ENCODE measurements around the gene PALD1. TPM values are rescaled to one million over a fixed set of nuclear protein-coding genes. Genes with fewer than 3 reads are reported as not detected.

PALD1 gene
- 1 to 10 TPM in 2 of 3 donors, under 1 TPM in 1; 0.90 to 2.6 (median 1.3) TPM for total RNA-seq

DNA sequence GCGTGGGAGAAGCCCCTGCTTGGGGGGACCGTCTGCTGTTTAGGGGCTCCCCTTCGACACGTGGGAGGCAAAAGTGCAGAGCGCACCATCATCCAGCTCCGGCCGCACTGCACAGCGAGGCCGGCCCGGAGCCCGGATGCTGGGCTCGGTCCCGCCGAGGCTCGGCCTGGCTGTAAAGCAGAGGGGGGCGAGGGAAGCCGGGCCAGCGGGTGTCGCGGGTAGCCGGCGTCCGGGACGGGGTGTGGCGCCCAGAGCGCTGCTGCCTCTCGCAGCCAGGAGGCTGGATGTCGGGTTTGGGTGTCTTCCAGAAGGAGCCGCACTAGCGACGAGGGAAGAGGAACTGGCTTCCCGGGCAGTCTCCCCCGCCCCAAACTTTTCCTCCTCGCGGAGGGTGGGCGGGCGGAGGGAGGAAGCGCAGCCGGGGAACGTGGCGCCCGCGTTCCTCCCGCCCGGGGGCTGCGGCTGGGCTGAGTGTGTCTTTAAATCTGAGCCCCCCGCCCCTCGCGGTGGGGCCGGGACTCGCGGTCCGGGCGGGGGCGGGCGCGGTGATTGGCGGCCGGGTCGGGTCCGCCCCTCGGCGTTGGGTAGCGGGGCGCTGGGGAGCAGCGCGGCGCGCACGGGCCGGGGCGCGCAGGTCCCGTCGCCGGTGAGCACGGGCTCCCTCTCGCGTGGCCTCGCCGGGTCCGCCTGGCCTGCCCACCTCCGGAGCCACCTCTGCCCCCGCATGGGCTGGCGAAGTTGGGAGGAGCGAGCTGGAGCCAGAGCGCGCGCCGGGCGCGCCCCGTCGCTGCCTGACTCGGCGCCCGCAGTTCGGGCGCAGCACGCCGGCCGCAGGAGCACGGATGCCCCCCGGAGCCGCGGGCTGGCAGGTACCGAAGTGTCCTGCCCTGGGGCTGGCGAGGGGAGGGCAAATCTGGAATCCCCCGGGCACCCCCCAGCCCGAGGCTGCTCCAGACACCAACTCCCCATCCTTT lies at the start of gene PALD1:
Gene PALD1, plus strand, starts transcription at position 577 of the 974 bp plus-strand sequence. CDS start 47,185 bp downstream, outside the sequence.
- peak within 1 kb of the TSS; percentile 82 for H3K4me3 Mint-ChIP-seq
- no peaks in the 10 kb centered on the region for H3K36me3 Mint-ChIP-seq (ENCODE audit: insufficient read depth)
- H3K9me3 Mint-ChIP-seq = no peaks in the 10 kb centered on the region
- ATAC-seq (peak; percentile 44 to 48), DNase-seq (peak; percentile 38)
- peaks cover 53% of the 10 kb centered on the region for H3K4me1 Mint-ChIP-seq (ENCODE audit: low read depth)
- peaks cover 3% of the 10 kb centered on the region for H3K27me3 Mint-ChIP-seq (ENCODE audit: low read depth)

DNA sequence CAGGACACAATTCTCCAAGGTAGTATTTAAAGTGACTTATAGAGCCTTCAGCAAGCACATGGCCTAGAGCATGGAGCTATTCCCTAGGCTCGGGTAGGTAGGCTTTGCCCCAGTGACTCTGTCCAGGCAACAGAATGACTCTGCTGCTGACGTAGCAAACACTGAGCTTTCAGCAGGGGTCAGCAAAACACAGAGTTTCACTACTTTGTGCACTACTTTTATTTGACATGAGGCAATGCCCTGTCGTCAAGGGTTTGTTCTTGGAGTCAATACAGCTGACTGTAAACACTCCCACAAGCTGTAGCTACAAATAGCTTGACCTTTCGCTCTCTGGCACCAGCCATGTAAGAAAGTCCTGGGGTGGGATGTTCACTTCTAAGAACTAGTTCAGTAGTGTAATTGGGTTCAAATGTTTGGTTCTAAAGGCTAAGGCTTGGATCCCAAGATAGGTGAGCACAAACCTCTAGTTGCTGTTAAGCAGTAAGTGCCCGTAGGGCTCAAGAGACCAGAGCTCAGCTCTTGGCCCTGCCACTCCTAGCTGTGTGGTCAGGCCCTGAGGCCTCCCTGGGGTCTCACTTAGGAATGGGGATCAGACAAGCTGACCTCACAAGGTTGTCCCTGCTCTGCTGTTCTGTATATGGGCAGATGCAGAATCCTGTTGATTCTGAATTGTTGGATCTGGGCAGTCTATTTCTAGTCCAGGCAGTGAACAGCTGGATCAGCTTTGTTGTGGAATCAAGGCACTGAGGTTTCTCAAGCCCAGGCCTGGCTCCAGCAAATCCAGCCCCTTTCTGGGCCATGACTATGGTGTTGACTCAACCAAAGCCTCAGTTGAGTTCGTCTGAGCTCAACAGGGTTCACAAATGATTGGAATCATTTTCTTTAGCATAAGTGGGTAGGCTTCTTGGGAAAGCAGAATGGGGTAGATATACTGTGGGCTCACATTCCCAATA lies 47.8 kb upstream of the PALD1 start:
- peaks cover 3% of the 10 kb centered on the region for H3K36me3 Mint-ChIP-seq (ENCODE audit: insufficient read depth)
- ATAC-seq (no peak), DNase-seq (no peak)
- H3K9me3 Mint-ChIP-seq = no peaks in the 10 kb centered on the region
- H3K4me1 Mint-ChIP-seq (ENCODE audit: low read depth) = peaks cover 35% of the 10 kb centered on the region
- H3K27me3 Mint-ChIP-seq (ENCODE audit: low read depth) = no peaks in the 10 kb centered on the region
- no peak overlapping the region for H3K4me3 Mint-ChIP-seq

GRCh38 chr10:70432101-70432500 lies 46.5 kb upstream of the PALD1 start:
- ATAC-seq (no peak), DNase-seq (no peak)
- Mint-ChIP-seq H3K9me3 (no peaks in the 10 kb centered on the region), H3K36me3 (ENCODE audit: insufficient read depth) (peaks cover 3% of the 10 kb centered on the region), H3K4me3 (peak overlapping the region; percentile 55), H3K27me3 (ENCODE audit: low read depth) (no peaks in the 10 kb centered on the region), H3K4me1 (ENCODE audit: low read depth) (peaks cover 35% of the 10 kb centered on the region)

- Mint-ChIP-seq H3K36me3 (ENCODE audit: insufficient read depth) (peaks cover 3% of the 10 kb centered on the region), H3K4me1 (ENCODE audit: low read depth) (peaks cover 35% of the 10 kb centered on the region), H3K27me3 (ENCODE audit: low read depth) (no peaks in the 10 kb centered on the region), H3K9me3 (no peaks in the 10 kb centered on the region), H3K4me3 (peak overlapping the region; percentile 55)
- no peak for DNase-seq
- no peak for ATAC-seq
Observed at GRCh38 chr10:70432561-70433263, 45.9 kb upstream of the PALD1 start.

GRCh38 chr10:70433581-70434280 lies 44.8 kb upstream of the PALD1 start:
- Mint-ChIP-seq H3K4me3 (no peak overlapping the region), H3K36me3 (ENCODE audit: insufficient read depth) (no peaks in the 10 kb centered on the region), H3K4me1 (ENCODE audit: low read depth) (peaks cover 35% of the 10 kb centered on the region), H3K9me3 (no peaks in the 10 kb centered on the region), H3K27me3 (ENCODE audit: low read depth) (peaks cover 5% of the 10 kb centered on the region)
- DNase-seq (no peak), ATAC-seq (no peak)

DNA sequence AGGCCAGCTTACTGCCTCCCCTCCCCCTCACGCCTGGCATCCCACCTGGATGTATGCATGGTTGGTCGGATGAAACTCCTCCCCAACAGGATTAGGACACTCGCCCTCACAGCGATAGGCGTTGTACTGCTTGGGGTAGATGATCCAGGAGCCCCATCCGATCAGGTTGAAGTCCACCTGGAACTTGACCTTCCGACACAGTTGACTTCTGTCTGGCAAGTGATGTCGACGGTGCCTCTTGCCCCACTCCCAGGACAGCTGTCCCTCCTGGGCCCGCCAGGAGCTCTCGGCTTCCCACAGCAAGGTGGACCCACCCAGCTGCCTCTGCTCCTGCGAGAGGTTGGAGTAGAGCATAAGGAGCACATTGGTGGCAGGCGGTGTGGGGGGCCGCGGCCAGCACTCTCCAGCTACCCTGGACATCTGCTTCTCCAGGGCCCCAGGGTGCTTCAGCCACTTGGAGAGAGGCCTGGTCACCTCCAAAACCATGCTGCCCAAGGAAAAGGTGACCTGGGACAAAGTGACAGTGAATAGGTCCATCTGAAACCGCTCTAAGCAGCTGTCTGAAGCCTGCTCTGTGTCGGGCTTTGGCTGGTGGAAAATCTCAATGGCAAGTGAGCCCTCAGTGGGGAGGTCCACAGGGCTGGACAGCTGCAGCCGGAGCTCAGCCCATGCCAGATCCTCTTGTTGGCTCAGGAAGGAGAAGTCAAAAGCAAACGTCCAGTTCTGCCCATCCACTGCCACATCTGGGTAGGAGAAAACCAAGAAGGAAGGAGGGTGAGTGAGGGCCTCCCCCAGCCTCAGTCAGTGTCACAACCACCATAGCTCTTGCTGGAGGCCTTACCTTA lies 43.1 kb upstream of the PALD1 start:
- Mint-ChIP-seq H3K9me3 (no peaks in the 10 kb centered on the region), H3K27me3 (ENCODE audit: low read depth) (peaks cover 18% of the 10 kb centered on the region)

DNA sequence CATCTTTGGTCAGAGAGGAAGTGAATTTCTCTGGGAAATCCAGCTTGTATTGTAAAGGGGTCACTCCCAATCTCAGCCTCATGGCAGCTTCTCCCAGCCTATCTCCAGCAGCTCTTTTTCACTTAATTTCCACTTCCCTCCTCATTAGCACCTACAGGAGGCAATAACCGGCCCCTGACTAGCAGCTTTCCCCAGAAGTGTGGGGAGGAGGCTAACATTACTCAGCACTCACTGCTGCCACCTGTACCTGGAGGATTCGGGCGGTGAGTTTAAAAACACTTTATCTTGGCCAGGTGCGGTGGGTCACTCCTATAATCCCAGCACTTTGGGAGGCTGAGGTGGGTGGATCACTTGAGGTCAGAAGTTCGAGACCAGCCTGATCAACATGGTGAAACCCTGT lies 40.8 kb upstream of the PALD1 start:
- DNase-seq (no peak), ATAC-seq (no peak)
- no peaks in the 10 kb centered on the region for H3K9me3 Mint-ChIP-seq
- peaks cover 38% of the 10 kb centered on the region for H3K4me1 Mint-ChIP-seq (ENCODE audit: low read depth)
- no peaks in the 10 kb centered on the region for H3K36me3 Mint-ChIP-seq (ENCODE audit: insufficient read depth)
- no peak overlapping the region for H3K4me3 Mint-ChIP-seq
- peaks cover 35% of the 10 kb centered on the region for H3K27me3 Mint-ChIP-seq (ENCODE audit: low read depth)

More for the DNA sequence above, 43.1 kb upstream of the PALD1 start:
- ATAC-seq (no peak), DNase-seq (no peak)
- H3K4me3 Mint-ChIP-seq = no peak overlapping the region
- no peaks in the 10 kb centered on the region for H3K36me3 Mint-ChIP-seq (ENCODE audit: insufficient read depth)
- H3K4me1 Mint-ChIP-seq (ENCODE audit: low read depth) = peaks cover 40% of the 10 kb centered on the region

GRCh38 chr10:70440296-70441160 lies 38.0 kb upstream of the PALD1 start:
- Mint-ChIP-seq H3K36me3 (ENCODE audit: insufficient read depth) (no peaks in the 10 kb centered on the region), H3K27me3 (ENCODE audit: low read depth) (peaks cover 38% of the 10 kb centered on the region), H3K9me3 (no peaks in the 10 kb centered on the region), H3K4me1 (ENCODE audit: low read depth) (peaks cover 20% of the 10 kb centered on the region), H3K4me3 (peak overlapping the region; percentile 57)
- DNase-seq (no peak), ATAC-seq (peak; percentile 61 to 75)

DNA sequence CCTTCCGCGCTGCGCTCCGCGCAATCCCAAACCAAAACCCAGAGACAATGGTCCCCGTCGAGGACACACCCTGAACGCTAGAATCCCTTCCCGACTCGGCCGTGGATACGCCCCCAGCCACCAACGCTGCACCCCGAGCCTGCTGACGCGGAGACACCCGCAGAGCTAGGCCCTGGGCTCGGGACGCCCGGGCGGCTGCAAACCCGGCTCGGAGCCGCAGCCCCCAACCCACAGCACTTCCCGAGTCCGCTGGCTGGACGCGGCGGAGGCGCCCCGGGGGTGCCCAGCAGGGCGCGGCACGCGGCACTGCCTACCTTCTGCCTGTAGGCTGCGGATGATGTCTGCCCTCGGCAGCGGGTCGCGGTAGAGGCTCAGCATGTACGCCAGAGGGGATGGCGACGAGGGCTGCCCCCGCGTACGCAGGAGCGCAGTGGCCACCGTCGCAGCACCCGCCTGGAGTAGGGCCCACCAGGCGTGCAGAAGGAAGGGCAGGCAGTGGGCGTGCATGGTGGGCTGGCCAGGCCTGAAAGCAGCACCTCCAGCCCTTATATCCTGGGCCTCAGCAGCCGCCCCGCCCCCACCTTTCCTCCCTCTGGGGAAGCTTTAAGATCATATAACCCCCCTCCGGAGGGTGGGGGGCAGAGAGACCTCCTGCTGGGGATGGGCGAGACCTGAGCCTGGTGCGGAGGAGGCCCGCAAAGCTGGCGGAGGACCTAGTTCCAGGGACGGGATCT lies 37.2 kb upstream of the PALD1 start, which contains the start of gene NODAL:
Gene NODAL, minus strand, starts transcription at position 521 of the 734 bp plus-strand sequence. Its CDS starts 14 bp downstream, at position 507.
- Mint-ChIP-seq H3K4me3 (peak within 1 kb of the TSS; percentile 57), H3K9me3 (no peaks in the 10 kb centered on the region)

DNA sequence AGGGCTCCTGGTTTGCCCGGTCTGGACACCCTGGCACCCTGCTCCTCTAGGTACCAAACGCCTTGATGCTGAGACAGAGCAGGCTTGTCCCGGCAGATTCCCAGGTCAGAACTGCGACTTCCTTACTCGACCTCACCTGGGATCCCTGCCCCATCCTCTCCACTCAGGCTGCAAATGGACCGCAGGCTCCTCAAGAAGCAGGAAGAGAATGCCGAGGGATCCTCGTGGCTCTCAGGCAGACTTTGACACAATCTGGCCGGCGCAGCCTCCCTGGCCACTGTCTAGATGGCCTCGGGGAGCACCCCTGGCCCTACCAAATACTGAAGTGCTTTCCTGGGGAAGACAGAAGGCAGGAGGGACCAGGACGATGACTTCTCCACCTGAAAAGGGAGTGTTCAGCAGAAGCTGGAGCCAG lies 36.7 kb upstream of the PALD1 start:
- Mint-ChIP-seq H3K36me3 (ENCODE audit: insufficient read depth) (no peaks in the 10 kb centered on the region), H3K4me3 (peak overlapping the region; percentile 6), H3K4me1 (ENCODE audit: low read depth) (peaks cover 20% of the 10 kb centered on the region), H3K9me3 (no peaks in the 10 kb centered on the region), H3K27me3 (ENCODE audit: low read depth) (peaks cover 38% of the 10 kb centered on the region)
- DNase-seq (no peak), ATAC-seq (no peak)

More for the DNA sequence above, 37.2 kb upstream of the PALD1 start, which contains the start of gene NODAL:
- ATAC-seq (peak; percentile 59 to 67), DNase-seq (no peak)
- H3K4me1 Mint-ChIP-seq (ENCODE audit: low read depth) = peaks cover 20% of the 10 kb centered on the region
- no peaks in the 10 kb centered on the region for H3K36me3 Mint-ChIP-seq (ENCODE audit: insufficient read depth)
- H3K27me3 Mint-ChIP-seq (ENCODE audit: low read depth) = peaks cover 38% of the 10 kb centered on the region

- H3K27me3 Mint-ChIP-seq (ENCODE audit: low read depth) = peaks cover 38% of the 10 kb centered on the region
- DNase-seq (no peak), ATAC-seq (no peak)
- H3K9me3 Mint-ChIP-seq = no peaks in the 10 kb centered on the region
- H3K36me3 Mint-ChIP-seq (ENCODE audit: insufficient read depth) = no peaks in the 10 kb centered on the region
- peaks cover 20% of the 10 kb centered on the region for H3K4me1 Mint-ChIP-seq (ENCODE audit: low read depth)
- H3K4me3 Mint-ChIP-seq = no peak overlapping the region
Observed at GRCh38 chr10:70442332-70442988, 36.1 kb upstream of the PALD1 start.
